ENCODE results near the gene ABCG1.

- TF ChIP-seq CTCF (IDR thresholded peaks at IDR 0.05) (no peak), POLR2AphosphoS5 (IDR thresholded peaks at IDR 0.05) (no peak), EP300 (IDR thresholded peaks at IDR 0.05) (no peak)
Observed at GRCh38 chr21:42179316-42179715, 39.6 kb upstream of the ABCG1 start.
